ACC112 (cell line): ENCODE data around the gene RING1.

ENCODE experiments used
- H2AFZ ChIP-seq: fragments of 200-600 bp; sonication (generic); one replicate; pipeline ENCODE4 v1.6.0; 2017; ENCODE audit warnings: antibody characterized with exemption, low read length; ENCODE audit not compliant: unreplicated experiment
- H3K27ac ChIP-seq: fragments of 200-600 bp; sonication (generic); 2 replicates; pipeline ENCODE4 v1.5.1; 2014; ENCODE audit warnings: low read depth, mild to moderate bottlenecking, antibody characterized with exemption, low read length, moderate library complexity
- H3K27me3 ChIP-seq: fragments of 200-600 bp; sonication (generic); 2 replicates; pipeline ENCODE4 v1.6.1; 2014; ENCODE audit warnings: mild to moderate bottlenecking, antibody characterized with exemption, low read length, moderate library complexity, mixed read lengths; ENCODE audit not compliant: insufficient read depth
- H3K36me3 ChIP-seq: fragments of 200-600 bp; sonication (generic); 2 replicates; pipeline ENCODE4 v1.6.1; 2016; ENCODE audit warnings: mild to moderate bottlenecking, antibody characterized with exemption, low read length, moderate library complexity, mixed read lengths; ENCODE audit not compliant: insufficient read depth
- H3K4me1 ChIP-seq: fragments of 200-600 bp; sonication (generic); one replicate; pipeline ENCODE4 v1.6.1; 2016; ENCODE audit warnings: low read length, mixed read lengths; ENCODE audit not compliant: insufficient read depth, unreplicated experiment, control insufficient read depth
- H3K4me3 ChIP-seq: fragments of 200-600 bp; sonication (generic); 2 replicates; pipeline ENCODE4 v1.5.1; 2014; ENCODE audit warnings: mild to moderate bottlenecking, low read depth, low read length
- H3K79me2 ChIP-seq: fragments of 200-600 bp; sonication (generic); one replicate; pipeline ENCODE4 v1.6.0; 2016; ENCODE audit warnings: low read length; ENCODE audit not compliant: control insufficient read depth, unreplicated experiment, insufficient read depth

Gene RING1

GRCh38 chr6:33236328-33236727, 28.0 kb downstream of the RING1 start:
- no peaks in the 10 kb centered on the region for H3K36me3 ChIP-seq
- no peak overlapping the region for H3K27ac ChIP-seq
- H3K4me3 ChIP-seq: no peak overlapping the region
- H2AFZ ChIP-seq: no peak overlapping the region
- H3K27me3 ChIP-seq: peaks cover 45% of the 10 kb centered on the region
- no peaks in the 10 kb centered on the region for H3K4me1 ChIP-seq
- H3K79me2 ChIP-seq: no peaks in the 10 kb centered on the region

GRCh38 chr6:33236852-33237251, 28.6 kb downstream of the RING1 start:
- H3K27me3 ChIP-seq: peaks cover 43% of the 10 kb centered on the region
- H3K4me3 ChIP-seq: no peak overlapping the region
- no peaks in the 10 kb centered on the region for H3K4me1 ChIP-seq
- no peak overlapping the region for H3K27ac ChIP-seq
- no peaks in the 10 kb centered on the region for H3K79me2 ChIP-seq
- H2AFZ ChIP-seq: no peak overlapping the region
- H3K36me3 ChIP-seq: no peaks in the 10 kb centered on the region

GRCh38 chr6:33237741-33238140, 29.4 kb downstream of the RING1 start:
- Histone ChIP-seq H3K4me3 (no peak overlapping the region), H3K79me2 (no peaks in the 10 kb centered on the region), H3K36me3 (no peaks in the 10 kb centered on the region), H2AFZ (no peak overlapping the region), H3K27me3 (peaks cover 43% of the 10 kb centered on the region), H3K4me1 (no peaks in the 10 kb centered on the region), H3K27ac (no peak overlapping the region)

- Histone ChIP-seq H3K4me3 (no peak overlapping the region), H3K27ac (no peak overlapping the region), H3K36me3 (no peaks in the 10 kb centered on the region), H2AFZ (no peak overlapping the region), H3K79me2 (no peaks in the 10 kb centered on the region), H3K4me1 (no peaks in the 10 kb centered on the region), H3K27me3 (peaks cover 22% of the 10 kb centered on the region)
These were observed 33.7 kb downstream of the RING1 start for GRCh38 chr6:33241968-33242367.

- H3K36me3 ChIP-seq: no peaks in the 10 kb centered on the region
- H3K27me3 ChIP-seq: peaks cover 13% of the 10 kb centered on the region
- no peak overlapping the region for H2AFZ ChIP-seq
- no peak overlapping the region for H3K4me3 ChIP-seq
- peaks cover under 1% of the 10 kb centered on the region for H3K4me1 ChIP-seq
- H3K27ac ChIP-seq: no peak overlapping the region
- no peaks in the 10 kb centered on the region for H3K79me2 ChIP-seq
These were observed 35.2 kb downstream of the RING1 start for GRCh38 chr6:33243476-33243875.

GRCh38 chr6:33247977-33248642, 39.8 kb downstream of the RING1 start:
- H3K79me2 ChIP-seq: peaks cover 10% of the 10 kb centered on the region
- H3K27me3 ChIP-seq: no peaks in the 10 kb centered on the region
- peak overlapping the region; percentile 36 for H2AFZ ChIP-seq
- peak overlapping the region; percentile 71 for H3K4me3 ChIP-seq
- H3K4me1 ChIP-seq: peaks cover 35% of the 10 kb centered on the region
- H3K27ac ChIP-seq: peak overlapping the region; percentile 90
- peaks cover 5% of the 10 kb centered on the region; the same call in 1 of the 2 replicates for H3K36me3 ChIP-seq

GRCh38 chr6:33248643-33248931, 40.3 kb downstream of the RING1 start:
- H3K4me1 ChIP-seq: peaks cover 36% of the 10 kb centered on the region
- peak overlapping the region; percentile 31 for H2AFZ ChIP-seq
- H3K36me3 ChIP-seq: peaks cover 5% of the 10 kb centered on the region; the same call in 1 of the 2 replicates
- peak overlapping the region; percentile 90 for H3K27ac ChIP-seq
- no peaks in the 10 kb centered on the region for H3K27me3 ChIP-seq
- H3K79me2 ChIP-seq: peaks cover 10% of the 10 kb centered on the region
- H3K4me3 ChIP-seq: peak overlapping the region; percentile 71

- H3K79me2 ChIP-seq: peaks cover 10% of the 10 kb centered on the region
- H3K4me1 ChIP-seq: peaks cover 36% of the 10 kb centered on the region
- H3K36me3 ChIP-seq: peaks cover 5% of the 10 kb centered on the region; the same call in 1 of the 2 replicates
- H3K27me3 ChIP-seq: no peaks in the 10 kb centered on the region
- H3K27ac ChIP-seq: peak overlapping the region; percentile 90
- H3K4me3 ChIP-seq: peak overlapping the region; percentile 76
- H2AFZ ChIP-seq: peak overlapping the region; percentile 31
These were observed 40.8 kb downstream of the RING1 start for GRCh38 chr6:33248932-33249731.

- Histone ChIP-seq H3K27ac (peak overlapping the region; percentile 86), H3K4me3 (peak overlapping the region; percentile 76), H2AFZ (no peak overlapping the region), H3K36me3 (peaks cover 5% of the 10 kb centered on the region; the same call in 1 of the 2 replicates), H3K79me2 (peaks cover 10% of the 10 kb centered on the region), H3K4me1 (peaks cover 36% of the 10 kb centered on the region), H3K27me3 (no peaks in the 10 kb centered on the region)
These were observed 41.7 kb downstream of the RING1 start for GRCh38 chr6:33249732-33250630.

GRCh38 chr6:33250731-33251130, 42.4 kb downstream of the RING1 start:
- H3K27me3 ChIP-seq: no peaks in the 10 kb centered on the region
- H3K79me2 ChIP-seq: peaks cover 10% of the 10 kb centered on the region
- H3K27ac ChIP-seq: peak overlapping the region; percentile 86
- peaks cover 36% of the 10 kb centered on the region for H3K4me1 ChIP-seq
- no peak overlapping the region for H2AFZ ChIP-seq
- peaks cover 5% of the 10 kb centered on the region; the same call in 1 of the 2 replicates for H3K36me3 ChIP-seq
- peak overlapping the region; percentile 76 for H3K4me3 ChIP-seq
